ENCODE data around the gene SEMA6C.

GRCh38 chr1:151184211-151184610 is 37.8 kb upstream of the SEMA6C start:
- no peak for TF ChIP-seq CTCF (tag by site-specific recombination; IDR thresholded peaks at IDR 0.05)
- TF ChIP-seq REST (tag by site-specific recombination; IDR thresholded peaks at IDR 0.05) = no peak
- TF ChIP-seq ZNF214 (tag by site-specific recombination; IDR thresholded peaks at IDR 0.05; ENCODE audit: borderline replicate concordance) = no peak
- TF ChIP-seq ZNF624 (tag by site-specific recombination; IDR thresholded peaks at IDR 0.05) = no peak
- TF ChIP-seq YY1 (tag by site-specific recombination; IDR thresholded peaks at IDR 0.05) = no peak
- no peak for TF ChIP-seq ZBTB49 (tag by site-specific recombination; IDR thresholded peaks at IDR 0.05; ENCODE audit: low read depth)
- no peak for TF ChIP-seq ZNF670 (tag by site-specific recombination; IDR thresholded peaks at IDR 0.05; ENCODE audit: low read depth)
- TF ChIP-seq ZNF585B (tag by site-specific recombination; IDR thresholded peaks at IDR 0.05) = no peak
- no peak for TF ChIP-seq ZBTB1 (tag by site-specific recombination; IDR thresholded peaks at IDR 0.05)
- no peak for TF ChIP-seq ZNF221 (tag by site-specific recombination; IDR thresholded peaks at IDR 0.05; ENCODE audit: borderline replicate concordance)
- no peak for TF ChIP-seq ZNF555 (tag by site-specific recombination; conservative IDR thresholded peaks at IDR 0.05)
- no peak for TF ChIP-seq ZNF529 (tag by site-specific recombination; IDR thresholded peaks at IDR 0.05; ENCODE audit: insufficient replicate concordance)
